GM19238 (cell line): ENCODE results near the gene SELL.
"Not testable (repeated sequence)": the region's sequence is repeated elsewhere in the genome, so short reads cannot be mapped to it uniquely, and the experiment has no call there.

ENCODE experiments used
- DNase-seq: peaks from one replicate; pipeline ENCODE4 v3.0.0; 2011; ENCODE audit warnings: low spot score; ENCODE audit not compliant: insufficient read length

Gene SELL

GRCh38 chr1:169711469-169712308 is at the start of gene SELL:
TSS of gene SELL (minus strand) at chr1:169711620. CDS start at chr1:169711498, 122 bp downstream.
- peak; percentile 34 for DNase-seq

GRCh38 chr1:169759038-169759437 is 47.6 kb upstream of the SELL start:
- no peak for DNase-seq

GRCh38 chr1:169753549-169753948 is 42.1 kb upstream of the SELL start:
- DNase-seq: no peak

GRCh38 chr1:169750041-169750440 is 38.6 kb upstream of the SELL start:
- no peak for DNase-seq

GRCh38 chr1:169746550-169746949 is 35.1 kb upstream of the SELL start:
- no peak for DNase-seq

GRCh38 chr1:169745015-169745861 is 33.8 kb upstream of the SELL start:
- no peak for DNase-seq

DNA sequence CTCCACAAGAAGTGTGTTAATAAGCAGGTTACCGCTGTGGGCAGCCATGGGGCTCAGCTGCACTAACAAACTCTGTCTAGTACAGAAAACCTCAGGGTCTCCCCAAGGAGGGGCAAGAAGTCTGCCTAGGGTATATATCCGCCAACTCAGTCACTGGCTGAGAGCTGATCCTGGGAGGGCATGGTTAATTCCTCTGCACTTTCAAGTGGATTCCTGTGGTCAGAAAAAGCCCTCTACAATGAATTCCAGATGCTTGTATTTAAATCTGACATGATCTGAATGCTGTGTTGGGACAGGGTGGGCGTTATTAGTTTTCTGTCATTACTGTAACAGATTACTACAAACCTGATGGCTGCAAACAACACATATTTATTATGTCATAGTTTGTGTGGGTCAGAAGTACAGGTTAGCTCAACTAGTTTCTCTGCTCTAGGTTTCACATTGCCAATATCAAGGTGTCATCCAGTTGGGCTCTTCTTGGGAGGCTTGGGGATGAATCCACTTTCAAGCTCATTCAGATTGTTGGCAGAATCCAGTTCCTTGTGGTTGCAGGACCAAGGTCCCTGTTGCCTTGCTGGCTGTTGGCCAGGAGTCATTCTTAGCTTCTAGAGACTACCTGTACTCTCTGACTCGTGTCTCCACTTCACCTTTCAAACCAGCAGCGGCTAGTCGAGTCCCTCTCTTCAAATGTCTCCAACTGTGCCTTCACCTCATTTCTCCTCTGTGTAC is 30.4 kb upstream of the SELL start:
- no peak for DNase-seq

GRCh38 chr1:169739980-169740379 is 28.6 kb upstream of the SELL start:
- no peak for DNase-seq

DNA sequence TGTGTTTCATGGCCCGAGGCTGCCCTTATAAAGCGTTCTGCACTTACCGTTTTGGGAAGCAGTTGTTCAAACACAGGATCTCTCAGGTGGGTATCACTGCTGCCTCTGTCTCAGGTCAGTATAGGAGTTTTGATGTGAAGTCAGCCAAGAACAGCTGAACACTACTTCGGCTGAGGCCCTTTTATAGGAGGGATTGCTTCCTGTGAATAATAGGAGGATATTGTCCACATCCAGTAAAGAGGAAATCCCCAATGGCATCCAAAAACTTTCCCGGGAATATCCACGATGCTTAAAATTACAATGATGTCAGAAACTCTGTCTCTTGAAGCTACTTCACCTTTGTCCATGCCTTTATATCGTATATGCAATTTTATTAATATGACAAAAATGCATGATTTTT is 22.5 kb upstream of the SELL start, which contains the start of gene SELE:
SELE (minus strand) TSS at position 156 of the 400 bp plus-strand sequence. CDS start 467 bp downstream, outside the sequence.
- DNase-seq: no peak

DNA sequence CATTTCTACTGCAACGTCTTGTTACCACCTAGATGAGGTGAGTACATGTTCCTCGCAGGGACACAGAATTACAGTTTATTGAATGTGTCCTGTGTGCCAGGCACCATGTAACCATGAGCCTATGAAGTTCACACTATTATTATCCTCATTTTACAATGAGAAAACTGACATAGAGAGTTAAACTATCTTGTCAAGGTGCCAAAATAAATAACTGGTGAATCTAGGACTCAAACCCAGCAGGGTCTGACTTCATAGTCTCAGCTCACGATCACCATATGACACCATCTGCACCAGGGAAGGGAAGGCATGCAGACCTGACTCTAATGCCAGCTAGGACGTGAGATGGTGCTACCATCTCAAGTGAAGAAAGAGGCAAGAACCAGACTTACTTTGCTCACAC is 20.0 kb upstream of the SELL start:
- DNase-seq: no peak

GRCh38 chr1:169729991-169730390 is 18.6 kb upstream of the SELL start:
- no peak for DNase-seq

- no peak for DNase-seq
Measured at GRCh38 chr1:169727307-169727706, 15.9 kb upstream of the SELL start.

DNA sequence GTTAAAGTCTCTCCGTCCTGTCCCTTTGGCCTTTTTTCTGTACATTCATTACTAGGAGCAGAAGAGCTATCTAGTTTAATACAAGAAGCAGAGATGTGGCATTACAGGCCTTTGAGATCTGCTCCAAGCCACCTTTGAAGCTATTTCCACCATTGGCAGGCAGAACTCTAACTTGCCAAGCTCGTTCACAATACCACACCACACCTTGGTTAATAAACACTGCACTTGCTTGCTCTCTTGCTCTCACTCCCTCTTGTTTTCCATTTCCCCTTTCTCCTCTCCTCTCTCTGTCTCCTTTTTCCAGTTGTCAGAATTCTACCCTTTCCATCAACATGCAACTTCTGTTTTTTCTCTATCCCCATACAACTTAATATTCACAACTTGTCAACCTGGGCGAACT is 15.4 kb upstream of the SELL start:
- no peak for DNase-seq

DNA sequence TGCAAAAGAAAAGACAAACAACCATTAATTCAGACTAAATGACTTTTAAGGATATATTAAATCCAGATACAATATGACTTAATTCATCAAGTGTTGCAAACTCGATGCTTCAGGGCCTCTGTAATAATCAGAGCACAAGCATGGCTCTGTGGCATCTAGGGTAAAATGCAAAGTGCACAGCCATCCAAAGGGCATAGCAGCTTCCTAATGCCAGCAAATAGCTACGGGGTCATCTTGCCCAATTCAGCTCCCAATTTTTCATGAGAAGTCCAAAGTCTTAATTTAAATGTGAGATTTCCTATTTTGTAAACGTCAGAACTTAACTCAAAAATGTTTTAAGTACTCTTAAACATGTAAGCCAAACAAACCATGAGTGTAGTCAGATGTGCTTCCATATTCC is 14.5 kb upstream of the SELL start:
- no peak for DNase-seq

DNA sequence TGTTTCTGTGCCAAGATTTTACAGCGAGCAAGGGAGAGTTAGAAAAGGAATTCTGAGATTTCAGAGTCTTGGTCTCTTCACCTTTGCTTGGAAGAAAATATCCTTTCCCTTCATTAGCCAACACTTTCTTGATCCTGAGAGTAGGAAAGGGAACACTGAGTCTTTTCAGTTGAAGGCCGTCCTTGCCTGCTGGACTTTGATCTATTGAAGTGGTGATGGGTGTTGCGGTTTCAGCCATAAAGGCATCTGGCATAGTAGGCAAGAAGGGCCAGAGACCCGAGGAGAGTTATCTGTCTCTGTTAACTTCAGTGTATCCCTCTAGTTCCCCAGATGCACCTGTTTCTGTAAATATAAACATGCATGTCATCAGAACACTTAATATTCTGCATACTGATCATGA is 12.7 kb upstream of the SELL start:
- no peak for DNase-seq

DNA sequence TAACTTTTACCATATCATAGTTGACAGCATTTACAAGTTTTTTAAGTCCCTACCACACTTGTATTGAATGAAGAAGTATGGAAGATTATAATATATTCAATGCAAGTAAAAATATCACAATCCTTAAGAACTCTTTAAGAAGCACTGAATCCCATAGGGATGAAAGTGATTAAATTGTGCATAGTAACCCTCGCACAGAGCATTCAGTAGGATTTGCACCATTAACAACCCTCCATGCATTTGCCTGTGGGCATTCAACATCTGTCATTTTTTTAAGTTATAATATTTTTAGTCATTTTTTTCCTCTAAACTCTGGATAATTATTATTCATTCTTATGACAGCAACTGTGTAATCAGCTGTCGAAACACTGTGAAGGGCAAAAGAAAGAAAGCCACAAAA is 12.3 kb upstream of the SELL start:
- no peak for DNase-seq

DNA sequence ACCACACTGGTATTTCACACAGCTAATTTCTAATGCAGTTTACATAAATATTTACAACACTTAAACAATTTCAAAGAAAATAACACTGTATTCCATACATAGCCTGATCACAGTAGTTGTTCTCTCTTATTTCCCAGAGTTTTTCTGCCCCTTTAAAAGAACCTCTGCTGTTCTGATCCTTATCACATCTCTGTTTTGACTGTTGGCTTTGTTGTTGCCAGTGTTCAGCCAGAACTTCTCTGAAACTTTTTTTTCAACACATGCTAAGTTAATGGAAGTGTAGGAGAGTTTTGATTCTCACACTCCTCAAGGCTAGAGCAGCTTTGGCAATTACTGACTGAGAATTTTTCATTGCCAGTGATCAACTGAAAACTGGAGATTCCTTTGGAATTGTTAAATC is 11.4 kb upstream of the SELL start:
- DNase-seq: no peak

DNA sequence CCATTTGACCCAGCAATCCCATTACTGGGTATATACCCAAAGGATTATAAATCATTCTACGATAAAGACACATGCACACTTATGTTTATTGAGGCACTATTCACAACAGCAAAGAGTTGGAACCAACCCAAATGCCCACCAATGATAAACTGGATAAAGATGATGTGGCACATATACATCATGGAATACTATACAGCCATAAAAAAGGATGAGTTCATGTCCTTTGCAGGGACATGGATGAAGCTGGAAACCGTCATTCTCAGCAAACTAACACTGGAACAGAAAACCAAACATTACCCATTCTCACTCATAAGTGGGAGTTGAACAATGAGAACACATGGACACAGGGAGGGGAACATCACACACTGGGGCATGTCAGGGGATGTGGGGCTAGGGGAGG is 3.7 kb upstream of the SELL start:
- not testable (repeated sequence) for DNase-seq

DNA sequence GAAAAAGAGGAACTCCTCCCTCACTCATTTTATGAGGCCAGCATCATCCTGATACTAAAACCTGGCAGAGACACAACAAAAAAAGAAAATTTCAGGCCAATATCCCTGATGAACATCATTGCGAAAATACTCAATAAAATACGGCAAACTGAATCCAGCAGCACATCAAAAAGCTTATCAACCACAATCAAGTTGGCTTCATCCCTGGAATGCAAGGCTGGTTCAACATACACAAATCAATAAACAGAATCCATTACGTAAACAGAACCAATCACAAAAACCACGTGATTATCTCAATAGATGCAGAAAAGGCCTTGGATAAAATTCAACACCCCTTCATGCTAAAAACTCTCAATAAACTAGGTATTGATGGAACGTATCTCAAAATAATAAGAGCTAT is 1.7 kb upstream of the SELL start:
- not testable (repeated sequence) for DNase-seq

GRCh38 chr1:169712309-169712631 is 850 bp upstream of the SELL start:
- DNase-seq: no peak

- no peak for DNase-seq
Measured at GRCh38 chr1:169708647-169709046, 2.8 kb downstream of the SELL start.
